ENCODE results near the gene PARN. TPM values are rescaled to one million over a fixed set of nuclear protein-coding genes. Genes with fewer than 3 reads are reported as not detected.

The PARN gene
- total and polyA plus RNA-seq, 2 of the 4 experiments (the other 2 are of a cell fraction), result 24.6 to 25.1 TPM

DNA sequence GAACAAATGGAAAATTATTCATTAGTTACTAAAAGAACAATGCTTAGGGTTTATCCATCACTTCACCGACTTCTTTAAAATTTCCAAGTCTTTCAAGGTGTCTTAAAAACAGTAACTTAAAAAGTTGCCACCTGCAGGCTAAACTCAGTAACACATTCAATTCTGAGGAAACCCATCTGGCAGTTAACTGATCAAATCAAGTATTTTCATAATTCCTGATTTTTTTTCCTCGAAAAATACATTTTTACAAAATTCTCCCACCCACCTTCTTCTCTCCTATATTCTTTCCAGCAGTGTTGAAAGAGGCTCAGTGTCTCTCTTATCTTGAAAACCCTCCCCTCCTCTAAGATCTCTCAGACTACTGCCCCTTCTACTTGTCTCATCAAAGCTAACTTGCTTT, 29.9 kb downstream of the PARN start:
- no peak overlapping the region for H4K8ac ChIP-seq (ENCODE audit: low read depth in 2 of 2, low read length in 2 of 2)
- H2BK5ac ChIP-seq (ENCODE audit: low read depth, low read length, poor library complexity, severe bottlenecking), result no peak overlapping the region
- CTCF ChIA-PET, result interaction anchor here (0.7 kb wide), 1 partner anchor 13 kb away, joined by 3 read pairs; no protein-coding TSS in a partner anchor
- H3K9ac ChIP-seq (ENCODE audit: low read depth, low read length), result no peak overlapping the region
- H2BK120ac ChIP-seq (ENCODE audit: low read depth, low read length), result no peak overlapping the region
- no peak overlapping the region for H3K23ac ChIP-seq (ENCODE audit: low read depth, low read length)
- no peak overlapping the region for H4K5ac ChIP-seq (ENCODE audit: low read depth, low read length)
- H3K4me1 ChIP-seq (ENCODE audit: control insufficient read depth, insufficient read depth, low read length), result no peaks in the 10 kb centered on the region
- WGBS, 2 experiments (ENCODE audit: extremely low coverage in 2 of 2, insufficient read length in 1 of 2), result 67 to 100% methylated on average over 1 of the region's 2 CpGs
- dilution Hi-C loops (cut with HindIII; ENCODE audit: low sequenced_read_pairs, unreplicated experiment) (no loop called here), intact Hi-C loops (cut with micrococcal nuclease) (loop anchor here (2.0 to 5.0 kb wide), 2 partner anchors 297 to 353 kb away; no protein-coding TSS in a partner anchor), in situ Hi-C loops (cut with MboI; ENCODE audit: low sequenced_read_pairs) (no loop called here)
- H3K4ac ChIP-seq (ENCODE audit: low read depth, low read length), result no peak overlapping the region
- no peak overlapping the region for H3K27ac ChIP-seq (ENCODE audit: insufficient read depth, low read length)
- H3K9me1 ChIP-seq (ENCODE audit: insufficient read depth, low read length), result peaks cover 6% of the 10 kb centered on the region; the same call in 1 of the 2 replicates
- H3K27me3 ChIP-seq (ENCODE audit: control insufficient read depth, insufficient read depth, low read length), result no peaks in the 10 kb centered on the region
- H2AK5ac ChIP-seq (ENCODE audit: low read depth, low read length), result no peak overlapping the region
- no peak overlapping the region for H3K18ac ChIP-seq (ENCODE audit: low read depth, low read length)
- H2BK20ac ChIP-seq (ENCODE audit: low read depth, low read length), result no peak overlapping the region
- H2AFZ ChIP-seq (replicated peaks; ENCODE audit: low read length, poor library complexity), result no peak overlapping the region
- H2AK9ac ChIP-seq (replicated peaks; ENCODE audit: low read depth, low read length, poor library complexity), result no peak overlapping the region
- no peak overlapping the region for H2BK15ac ChIP-seq (ENCODE audit: low read depth, low read length)
- peaks cover 46% of the 10 kb centered on the region for H3K36me3 ChIP-seq (ENCODE audit: control insufficient read depth, insufficient read depth, low read length)
- DNase-seq (peak; percentile 41), ATAC-seq (ENCODE audit: low read depth) (no peak)
- BruUV-seq (replicated peaks), result no TSS peak
- H4K91ac ChIP-seq (ENCODE audit: insufficient read depth, low read depth, low read length), result no peak overlapping the region
- H4K20me1 ChIP-seq (ENCODE audit: insufficient read depth, low read length), result no peaks in the 10 kb centered on the region
- TF ChIP-seq SMC3 (IDR thresholded peaks at IDR 0.05; ENCODE audit: low read depth, low read length), result peak; percentile 53
- peak; percentile 36 for TF ChIP-seq RAD21 (IDR thresholded peaks at IDR 0.05; ENCODE audit: low read length)
- TF ChIP-seq, protein P1, sequence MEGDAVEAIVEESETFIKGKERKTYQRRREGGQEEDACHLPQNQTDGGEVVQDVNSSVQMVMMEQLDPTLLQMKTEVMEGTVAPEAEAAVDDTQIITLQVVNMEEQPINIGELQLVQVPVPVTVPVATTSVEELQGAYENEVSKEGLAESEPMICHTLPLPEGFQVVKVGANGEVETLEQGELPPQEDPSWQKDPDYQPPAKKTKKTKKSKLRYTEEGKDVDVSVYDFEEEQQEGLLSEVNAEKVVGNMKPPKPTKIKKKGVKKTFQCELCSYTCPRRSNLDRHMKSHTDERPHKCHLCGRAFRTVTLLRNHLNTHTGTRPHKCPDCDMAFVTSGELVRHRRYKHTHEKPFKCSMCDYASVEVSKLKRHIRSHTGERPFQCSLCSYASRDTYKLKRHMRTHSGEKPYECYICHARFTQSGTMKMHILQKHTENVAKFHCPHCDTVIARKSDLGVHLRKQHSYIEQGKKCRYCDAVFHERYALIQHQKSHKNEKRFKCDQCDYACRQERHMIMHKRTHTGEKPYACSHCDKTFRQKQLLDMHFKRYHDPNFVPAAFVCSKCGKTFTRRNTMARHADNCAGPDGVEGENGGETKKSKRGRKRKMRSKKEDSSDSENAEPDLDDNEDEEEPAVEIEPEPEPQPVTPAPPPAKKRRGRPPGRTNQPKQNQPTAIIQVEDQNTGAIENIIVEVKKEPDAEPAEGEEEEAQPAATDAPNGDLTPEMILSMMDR (conservative IDR thresholded peaks at IDR 0.05; ENCODE audit: low read depth, low read length), result peak; percentile 44
- TF ChIP-seq CHD1 (IDR thresholded peaks at IDR 0.05; ENCODE audit: low read depth, low read length), result no peak
- no peak overlapping the region for H3K14ac ChIP-seq (replicated peaks; ENCODE audit: low read depth, low read length)
- no peaks in the 10 kb centered on the region; a peak in 1 of 4 replicates for H3K79me1 ChIP-seq (ENCODE audit: low read depth in 1 of 2, low read length in 2 of 2)
- POLR2A ChIA-PET (ENCODE audit: unreplicated experiment), result no interaction called here
- no peak overlapping the region for H3K4me3 ChIP-seq (ENCODE audit: insufficient read depth, low read depth, low read length)
- no peak overlapping the region for H3K56ac ChIP-seq (ENCODE audit: extremely low read depth, insufficient read depth, low read length)
- no peaks in the 10 kb centered on the region for H3K9me3 ChIP-seq (ENCODE audit: control insufficient read depth, insufficient read depth, low read length)
- no peak overlapping the region for H3K4me2 ChIP-seq (ENCODE audit: low read depth, low read length)
